GM10847 (cell line): ENCODE data around the gene HECW1.

ENCODE experiments used
- POLR2A ChIP-seq: IDR thresholded peaks from 2 replicates; pipeline ENCODE4 v1.6.1; 2011; ENCODE audit not compliant: insufficient read length; ENCODE audit errors: extremely low read depth

HECW1 gene

GRCh38 chr7:43211286-43211685 is 98.8 kb downstream of the HECW1 start:
- no peak for TF ChIP-seq POLR2A

GRCh38 chr7:43211693-43212092 is 99.2 kb downstream of the HECW1 start:
- TF ChIP-seq POLR2A: no peak

GRCh38 chr7:43212921-43213320 is 100.5 kb downstream of the HECW1 start:
- TF ChIP-seq POLR2A: no peak

GRCh38 chr7:43215061-43215460 is 102.6 kb downstream of the HECW1 start:
- TF ChIP-seq POLR2A: no peak

- TF ChIP-seq POLR2A: no peak
Measured at GRCh38 chr7:43217055-43217454, 104.6 kb downstream of the HECW1 start.

GRCh38 chr7:43220250-43220649 is 107.8 kb downstream of the HECW1 start:
- TF ChIP-seq POLR2A: no peak

GRCh38 chr7:43220742-43221141 is 108.3 kb downstream of the HECW1 start:
- TF ChIP-seq POLR2A: no peak

GRCh38 chr7:43229801-43230200 is 117.4 kb downstream of the HECW1 start:
- TF ChIP-seq POLR2A: no peak

- no peak for TF ChIP-seq POLR2A
Measured at GRCh38 chr7:43232366-43232765, 119.9 kb downstream of the HECW1 start.

GRCh38 chr7:43234073-43234472 is 121.6 kb downstream of the HECW1 start:
- no peak for TF ChIP-seq POLR2A

- TF ChIP-seq POLR2A: no peak
Measured at GRCh38 chr7:43234968-43235367, 122.5 kb downstream of the HECW1 start.

GRCh38 chr7:43240565-43240964 is 128.1 kb downstream of the HECW1 start:
- no peak for TF ChIP-seq POLR2A

GRCh38 chr7:43242628-43243255 is 130.3 kb downstream of the HECW1 start:
- no peak for TF ChIP-seq POLR2A

- no peak for TF ChIP-seq POLR2A
Measured at GRCh38 chr7:43244232-43244631, 131.8 kb downstream of the HECW1 start.

GRCh38 chr7:43244784-43245183 is 132.3 kb downstream of the HECW1 start:
- no peak for TF ChIP-seq POLR2A

GRCh38 chr7:43247757-43248156 is 135.3 kb downstream of the HECW1 start:
- TF ChIP-seq POLR2A: no peak

- TF ChIP-seq POLR2A: no peak
Measured at GRCh38 chr7:43248553-43248952, 136.1 kb downstream of the HECW1 start.

- no peak for TF ChIP-seq POLR2A
Measured at GRCh38 chr7:43248961-43249822, 136.7 kb downstream of the HECW1 start.

GRCh38 chr7:43249823-43250145 is 137.3 kb downstream of the HECW1 start:
- TF ChIP-seq POLR2A: no peak
